ENCODE results near the gene TNFRSF4. TPM values are rescaled to one million over a fixed set of nuclear protein-coding genes. Genes with fewer than 3 reads are reported as not detected.
"Not testable (repeated sequence)": the region's sequence is repeated elsewhere in the genome, so short reads cannot be mapped to it uniquely, and the experiment has no call there.

TNFRSF4 gene
- total and polyA plus RNA-seq, 8 donors: 2.0 to 4.5 (median 3.1) TPM

DNA sequence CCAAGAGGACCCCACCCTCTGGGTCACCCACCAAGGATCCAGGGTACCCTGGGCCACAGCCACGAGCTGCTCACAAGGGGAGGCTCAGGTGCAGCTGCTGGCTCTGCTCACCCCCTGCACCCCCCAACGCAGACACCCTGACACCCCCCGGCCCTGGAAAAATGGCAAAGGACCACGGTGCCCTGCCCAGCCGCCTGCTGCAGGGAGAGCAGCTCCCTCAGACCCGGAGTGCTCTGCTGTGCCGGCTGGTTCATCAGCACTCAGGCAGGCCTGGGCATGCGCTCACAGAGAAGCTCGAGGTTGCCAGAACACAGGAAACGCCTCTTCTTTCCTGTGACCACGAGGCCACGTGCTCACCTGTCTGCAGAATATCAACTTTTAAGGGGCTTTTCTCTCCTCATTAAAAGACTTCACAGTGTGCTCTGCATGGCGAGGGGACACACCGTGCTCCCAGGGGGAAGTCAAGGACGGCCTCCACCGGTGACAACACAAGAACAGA, 36.9 kb upstream of the TNFRSF4 start:
- Histone ChIP-seq H3K4me1 (peaks cover 0 to 11% of the 10 kb centered on the region in 2 donors), H3K36me3 (peaks cover 0 to 42% of the 10 kb centered on the region in 2 donors), H3K27ac (no peak overlapping the region), H3K27me3 (peaks cover 12 to 28% of the 10 kb centered on the region in 2 donors), H3K4me3 (no peak overlapping the region), H3K9me3 (no peaks in the 10 kb centered on the region)
- intact Hi-C loops (cut with DNase I): no loop called here
- DNase-seq: no peak
- ATAC-seq: peak; percentile 32
- TF ChIP-seq, protein P1, sequence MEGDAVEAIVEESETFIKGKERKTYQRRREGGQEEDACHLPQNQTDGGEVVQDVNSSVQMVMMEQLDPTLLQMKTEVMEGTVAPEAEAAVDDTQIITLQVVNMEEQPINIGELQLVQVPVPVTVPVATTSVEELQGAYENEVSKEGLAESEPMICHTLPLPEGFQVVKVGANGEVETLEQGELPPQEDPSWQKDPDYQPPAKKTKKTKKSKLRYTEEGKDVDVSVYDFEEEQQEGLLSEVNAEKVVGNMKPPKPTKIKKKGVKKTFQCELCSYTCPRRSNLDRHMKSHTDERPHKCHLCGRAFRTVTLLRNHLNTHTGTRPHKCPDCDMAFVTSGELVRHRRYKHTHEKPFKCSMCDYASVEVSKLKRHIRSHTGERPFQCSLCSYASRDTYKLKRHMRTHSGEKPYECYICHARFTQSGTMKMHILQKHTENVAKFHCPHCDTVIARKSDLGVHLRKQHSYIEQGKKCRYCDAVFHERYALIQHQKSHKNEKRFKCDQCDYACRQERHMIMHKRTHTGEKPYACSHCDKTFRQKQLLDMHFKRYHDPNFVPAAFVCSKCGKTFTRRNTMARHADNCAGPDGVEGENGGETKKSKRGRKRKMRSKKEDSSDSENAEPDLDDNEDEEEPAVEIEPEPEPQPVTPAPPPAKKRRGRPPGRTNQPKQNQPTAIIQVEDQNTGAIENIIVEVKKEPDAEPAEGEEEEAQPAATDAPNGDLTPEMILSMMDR (IDR thresholded peaks at IDR 0.05): no peak

DNA sequence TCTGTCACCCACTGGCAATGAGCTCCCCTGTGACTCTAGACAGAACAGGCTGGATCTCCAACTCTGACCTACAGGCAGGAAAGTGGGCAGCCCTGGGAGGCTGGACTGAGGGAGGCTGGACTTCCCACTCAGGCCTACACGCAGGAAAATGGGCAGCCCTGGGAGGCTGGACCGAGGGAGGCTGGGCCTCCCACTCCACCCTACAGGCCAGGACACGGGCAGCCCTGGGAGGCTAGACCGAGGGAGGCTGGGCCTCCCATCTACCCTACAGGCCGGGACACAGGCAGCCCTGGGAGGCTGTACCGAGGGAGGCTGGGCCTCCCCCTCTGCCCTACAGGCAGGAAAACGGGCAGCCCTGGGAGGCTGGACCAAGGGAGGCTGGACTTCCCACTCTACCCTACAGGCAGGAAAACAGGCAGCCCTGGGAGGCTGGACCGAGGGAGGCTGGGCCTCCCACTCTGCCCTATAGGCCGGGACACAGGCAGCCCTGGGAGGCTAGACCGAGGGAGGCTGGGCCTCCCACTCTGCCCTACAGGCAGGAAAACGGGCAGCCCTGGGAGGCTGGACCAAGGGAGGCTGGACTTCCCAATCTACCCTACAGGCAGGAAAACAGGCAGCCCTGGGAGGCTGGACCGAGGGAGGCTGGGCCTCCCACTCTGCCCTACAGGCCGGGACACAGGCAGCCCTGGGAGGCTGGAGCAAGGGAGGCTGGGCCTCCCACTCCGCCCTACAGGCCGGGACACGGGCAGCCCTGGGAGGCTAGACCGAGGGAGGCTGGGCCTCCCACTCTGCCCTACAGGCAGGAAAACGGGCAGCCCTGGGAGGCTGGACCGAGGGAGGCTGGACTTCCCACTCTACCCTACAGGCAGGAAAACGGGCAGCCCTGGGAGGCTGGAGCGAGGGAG, 34.3 kb upstream of the TNFRSF4 start:
- intact Hi-C loops (cut with DNase I): loop anchor here in 1 of 2 donors (10.0 kb wide), 1 partner anchor 123 kb away; no protein-coding TSS in a partner anchor
- Histone ChIP-seq H3K36me3 (peaks cover 0 to 16% of the 10 kb centered on the region in 2 donors), H3K4me1 (peaks cover 0 to 11% of the 10 kb centered on the region in 2 donors), H3K27me3 (peaks cover 16 to 48% of the 10 kb centered on the region in 2 donors)
- not testable (repeated sequence) for H3K4me3 ChIP-seq, ATAC-seq, H3K27ac ChIP-seq, DNase-seq, H3K9me3 ChIP-seq

DNA sequence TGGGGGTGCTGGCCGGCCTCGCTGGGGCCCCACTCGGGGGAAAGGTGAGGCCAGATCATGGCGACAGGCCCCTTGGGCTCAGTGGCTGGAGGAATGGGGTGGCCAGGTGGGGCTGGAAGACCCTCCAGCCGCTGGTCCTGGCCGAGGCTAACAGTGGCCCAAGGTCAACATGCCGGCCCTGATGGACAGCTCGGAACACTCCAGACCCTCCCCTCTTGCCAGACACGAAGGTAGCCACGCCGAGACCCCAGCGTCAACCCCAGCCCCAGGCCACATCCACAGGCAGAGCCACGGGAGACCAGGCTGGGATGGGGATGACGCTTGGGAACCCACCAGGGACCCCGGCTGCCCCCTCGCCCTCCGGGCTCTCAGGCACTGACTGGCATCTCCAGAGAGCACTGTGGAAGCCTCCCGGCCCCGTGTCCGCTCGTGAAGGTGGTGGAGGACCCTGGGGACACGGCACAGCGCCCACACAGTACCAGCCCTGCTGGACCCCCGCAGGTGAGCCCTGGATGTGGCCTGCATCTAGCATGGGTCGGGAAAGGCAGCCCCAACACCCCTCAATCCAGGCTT, 33.5 kb upstream of the TNFRSF4 start:
- Histone ChIP-seq H3K4me1 (peaks cover 0 to 11% of the 10 kb centered on the region in 2 donors), H3K36me3 (peaks cover 0 to 8% of the 10 kb centered on the region in 2 donors), H3K4me3 (no peak overlapping the region), H3K27me3 (peaks cover 16 to 51% of the 10 kb centered on the region in 2 donors), H3K27ac (no peak overlapping the region), H3K9me3 (no peaks in the 10 kb centered on the region)
- TF ChIP-seq, protein P1 (IDR thresholded peaks at IDR 0.05): no peak
- ATAC-seq (no peak), DNase-seq (no peak)
- intact Hi-C loops (cut with DNase I): loop anchor here in 1 of 2 donors (10.0 kb wide), 1 partner anchor 123 kb away; no protein-coding TSS in a partner anchor

DNA sequence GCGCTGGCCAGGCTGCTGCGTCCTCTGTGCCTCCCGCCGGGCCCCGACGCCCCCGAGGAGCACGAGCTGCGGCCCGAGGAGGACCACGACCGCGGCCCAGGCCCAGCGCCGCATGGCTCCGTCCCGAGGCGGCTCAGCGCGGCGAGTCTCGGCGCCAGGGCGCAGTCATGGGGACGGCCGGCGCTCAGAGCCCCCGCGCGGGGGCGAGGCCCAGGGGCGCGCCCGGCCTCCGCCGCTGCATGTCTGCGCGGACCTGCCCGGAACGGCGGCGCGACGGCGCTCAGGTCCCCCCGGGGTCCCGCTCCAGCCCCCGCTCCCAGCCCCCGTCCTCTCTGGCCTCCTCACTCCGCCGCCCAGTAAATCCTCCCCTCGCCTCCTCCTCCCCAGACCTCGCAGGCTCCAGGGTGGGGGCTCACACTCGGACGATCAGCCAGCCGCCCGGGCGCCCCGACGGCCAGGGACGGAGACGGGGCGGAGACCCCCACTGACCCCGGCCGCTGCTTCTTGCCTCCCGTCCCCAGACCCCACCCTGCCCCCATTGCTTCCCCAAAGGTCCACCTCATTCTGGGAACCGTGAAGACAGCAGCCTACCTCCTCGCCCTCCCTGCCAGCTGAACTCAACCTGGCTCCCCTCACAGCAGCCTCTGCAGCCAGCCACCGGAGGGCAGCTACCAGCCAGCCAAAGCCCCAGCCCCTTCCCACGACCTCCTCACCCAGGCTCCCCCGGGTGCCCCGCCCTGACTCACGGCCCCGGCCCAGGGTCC, 32.8 kb upstream of the TNFRSF4 start, which contains the start of gene C1QTNF12:
Gene C1QTNF12, minus strand, starts transcription at position 146 of the 764 bp plus-strand sequence. Its CDS starts 32 bp downstream, at position 114.
- intact Hi-C loops (cut with DNase I): loop anchor here in 1 of 2 donors (10.0 kb wide), 1 partner anchor 122 kb away; no protein-coding TSS in a partner anchor
- DNase-seq: no peak
- no peak for ATAC-seq

More for the DNA sequence above, 32.8 kb upstream of the TNFRSF4 start, which contains the start of gene C1QTNF12:
- Histone ChIP-seq H3K9me3 (no peaks in the 10 kb centered on the region), H3K4me1 (peaks cover 0 to 11% of the 10 kb centered on the region in 2 donors), H3K27ac (no peak within 1 kb of the TSS), H3K4me3 (no peak within 1 kb of the TSS), H3K27me3 (peaks cover 16 to 53% of the 10 kb centered on the region in 2 donors), H3K36me3 (peaks cover 0 to 1% of the 10 kb centered on the region in 2 donors)
- TF ChIP-seq, protein P1 (IDR thresholded peaks at IDR 0.05): no peak

Measured in left lung (tissue), 10 donors.